ENCODE measurements around the gene CCNF.

GRCh38 chr16:2460391-2460713 lies 31.1 kb downstream of the CCNF start:
- TF ChIP-seq POLR2A (IDR thresholded peaks at IDR 0.05) (no peak), CTCF (IDR thresholded peaks at IDR 0.05) (no peak)

All from Peyer's patch (tissue), 4 donors.